Neural cell (in vitro differentiated cells): ENCODE data around the gene XKR3. TPM values are rescaled to one million over a fixed set of nuclear protein-coding genes. Genes with fewer than 3 reads are reported as not detected.

Experiments
- H2AFZ ChIP-seq: fragments of 200-600, 300-800 bp; sonication (generic), shearing (Covaris generic); 2 replicates; pipeline ENCODE4 v1.6.0; 2014; ENCODE audit warnings: low read depth, mild to moderate bottlenecking, antibody characterized with exemption, low read length, moderate library complexity
- H3F3A ChIP-seq: fragments of 200-600 bp; shearing (Covaris generic); 2 replicates; pipeline ENCODE4 v1.6.1; 2016; ENCODE audit warnings: mild to moderate bottlenecking, moderate library complexity, mixed read lengths, antibody characterized with exemption, low read length; ENCODE audit not compliant: insufficient read depth, poor library complexity, severe bottlenecking
- H3K27ac ChIP-seq: fragments of 200-600, 300-800 bp; sonication (generic), shearing (Covaris generic); 2 replicates; pipeline ENCODE4 v1.5.1; 2014; ENCODE audit warnings: mild to moderate bottlenecking, low read length, moderate library complexity
- H3K27me3 ChIP-seq: fragments of 300-800, 200-600 bp; sonication (generic), shearing (Covaris generic); 2 replicates; pipeline ENCODE4 v1.6.0; 2014; ENCODE audit warnings: mild to moderate bottlenecking, low read depth, low read length, moderate library complexity; ENCODE audit not compliant: insufficient read depth
- H3K36me3 ChIP-seq: fragments of 300-800, 200-600 bp; sonication (generic), shearing (Covaris generic); 2 replicates; pipeline ENCODE4 v1.5.1; 2014; ENCODE audit warnings: mild to moderate bottlenecking, antibody characterized with exemption, low read length, moderate library complexity; ENCODE audit not compliant: insufficient read depth
- H3K4me2 ChIP-seq: fragments of 300-800, 200-600 bp; sonication (generic), shearing (Covaris generic); 2 replicates; pipeline ENCODE4 v1.6.0; 2014; ENCODE audit warnings: mild to moderate bottlenecking, low read length
- H3K4me3 ChIP-seq: fragments of 300-800, 200-600 bp; sonication (generic), shearing (Covaris generic); 2 replicates; pipeline ENCODE4 v1.5.1; 2014; ENCODE audit warnings: mild to moderate bottlenecking, low read length, moderate library complexity
- H3K79me2 ChIP-seq: fragments of 200-600 bp; shearing (Covaris generic); replicated peaks from 2 replicates; pipeline ENCODE4 v1.6.0; 2014; ENCODE audit warnings: mild to moderate bottlenecking, low read length, moderate library complexity; ENCODE audit not compliant: insufficient read depth
- H3K9ac ChIP-seq: fragments of 300-800, 200-600 bp; sonication (generic), shearing (Covaris generic); 2 replicates; pipeline ENCODE4 v1.6.1; 2016; ENCODE audit warnings: mild to moderate bottlenecking, low read length, mixed read lengths
- H3K9me2 ChIP-seq: fragments of 200-600 bp; shearing (Covaris generic); 2 replicates; pipeline ENCODE4 v1.6.1; 2016; ENCODE audit warnings: mild to moderate bottlenecking, low read length, mixed read lengths; ENCODE audit not compliant: insufficient read depth
- H3K9me3 ChIP-seq: fragments of 200-600, 300-800 bp; sonication (generic), shearing (Covaris generic); 2 replicates; pipeline ENCODE4 v1.6.1; 2016; ENCODE audit warnings: mild to moderate bottlenecking, mixed run types, low read length, moderate library complexity, mixed read lengths
- H4K20me1 ChIP-seq: fragments of 200-600 bp; shearing (Covaris generic); 2 replicates; pipeline ENCODE4 v1.6.1; 2016; ENCODE audit warnings: mild to moderate bottlenecking, mixed run types; ENCODE audit not compliant: insufficient read depth
- CTCF ChIP-seq: fragments of 450-650 bp; IDR thresholded peaks from 2 replicates; pipeline ENCODE4 v1.5.1; 2014; ENCODE audit warnings: antibody characterized with exemption, mild to moderate bottlenecking, moderate library complexity; ENCODE audit not compliant: poor library complexity, severe bottlenecking
- EP300 ChIP-seq: fragments of 450-650 bp; conservative IDR thresholded peaks from 2 replicates; pipeline ENCODE4 v1.6.1; 2014; ENCODE audit warnings: antibody characterized with exemption, mild to moderate bottlenecking, moderate library complexity; ENCODE audit not compliant: poor library complexity, severe bottlenecking
- EZH2 ChIP-seq: fragments of 200-600, 300-800 bp; shearing (Covaris generic), sonication (generic); IDR thresholded peaks from 2 replicates; pipeline ENCODE4 v1.6.1; 2014; ENCODE audit warnings: antibody characterized with exemption, low read length, borderline replicate concordance, mild to moderate bottlenecking; ENCODE audit not compliant: insufficient read depth, poor library complexity, severe bottlenecking
- MXI1 ChIP-seq: fragments of 450-650 bp; conservative IDR thresholded peaks from 2 replicates; pipeline ENCODE4 v1.6.1; 2014; ENCODE audit warnings: antibody characterized with exemption, mild to moderate bottlenecking; ENCODE audit not compliant: poor library complexity, severe bottlenecking
- POLR2AphosphoS5 ChIP-seq: IDR thresholded peaks from 2 replicates; pipeline ENCODE4 v1.6.1; 2012
- RAD21 ChIP-seq: fragments of 450-650 bp; conservative IDR thresholded peaks from 2 replicates; pipeline ENCODE4 v1.6.1; 2014; ENCODE audit warnings: antibody characterized with exemption, mild to moderate bottlenecking, moderate library complexity
- REST ChIP-seq: IDR thresholded peaks from 2 replicates; pipeline ENCODE4 v1.6.1; 2012; ENCODE audit warnings: borderline replicate concordance
- SMC3 ChIP-seq: fragments of 450-650 bp; conservative IDR thresholded peaks from 2 replicates; pipeline ENCODE4 v1.6.1; 2014; ENCODE audit warnings: antibody characterized with exemption, mild to moderate bottlenecking, moderate library complexity; ENCODE audit not compliant: poor library complexity
- TAF1 ChIP-seq: IDR thresholded peaks from 2 replicates; pipeline ENCODE4 v1.6.1; 2012; ENCODE audit warnings: low read depth
- polyA plus RNA-seq: library from polyadenylated mRNA; depleted of rRNA; stranded (reverse); fragments of >200 nt; gene quantifications from 2 replicates; pipeline ENCODE4 v1.2.3, GENCODE V29; 2014

The XKR3 gene
- polyA plus RNA-seq, 1 donor from 2014 or later, result not detected

- H2AFZ ChIP-seq, result no peak overlapping the region
These were observed 6.0 kb upstream of the XKR3 start for GRCh38 chr22:16831257-16831656.

DNA sequence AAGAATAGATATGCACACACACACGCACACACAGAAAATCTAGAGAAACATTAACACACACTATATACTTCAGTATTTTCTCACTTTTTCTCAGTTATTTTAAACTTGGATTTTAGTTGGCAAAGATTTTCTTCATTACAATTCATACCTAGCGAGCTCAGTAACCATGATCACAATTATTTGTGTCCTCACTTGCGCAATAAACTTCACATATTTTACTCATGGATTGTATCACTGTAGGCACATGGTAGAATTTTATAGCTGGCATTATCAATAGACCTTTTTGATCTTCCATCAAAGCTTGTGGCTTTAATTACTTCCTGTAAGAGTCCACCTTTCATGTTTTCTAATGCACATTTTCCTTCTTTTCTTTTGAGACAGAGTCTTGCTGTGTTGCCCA lies 4.8 kb upstream of the XKR3 start:
- no peaks in the 10 kb centered on the region for H3K79me2 ChIP-seq
- no peaks in the 10 kb centered on the region for H3K9me3 ChIP-seq
- H3K4me3 ChIP-seq, result no peak overlapping the region
- H3K9ac ChIP-seq, result no peak overlapping the region
- H3K9me2 ChIP-seq, result no peaks in the 10 kb centered on the region
- H3K4me2 ChIP-seq, result no peak overlapping the region
- H2AFZ ChIP-seq, result no peak overlapping the region
- no peaks in the 10 kb centered on the region for H3K36me3 ChIP-seq
- H3K27me3 ChIP-seq, result no peaks in the 10 kb centered on the region
- H4K20me1 ChIP-seq, result no peaks in the 10 kb centered on the region
- H3K27ac ChIP-seq, result no peak overlapping the region
- no peaks in the 10 kb centered on the region for H3F3A ChIP-seq
- TF ChIP-seq EZH2, result no peak
- no peak for TF ChIP-seq RAD21
- no peak for TF ChIP-seq REST
- TF ChIP-seq EP300, result no peak
- TF ChIP-seq MXI1, result no peak
- TF ChIP-seq CTCF, result no peak

More at GRCh38 chr22:16831257-16831656, 6.0 kb upstream of the XKR3 start:
- H3K9me3 ChIP-seq, result no peaks in the 10 kb centered on the region
- H3K4me3 ChIP-seq, result no peak overlapping the region
- H3K4me2 ChIP-seq, result no peak overlapping the region
- no peaks in the 10 kb centered on the region for H4K20me1 ChIP-seq
- no peaks in the 10 kb centered on the region for H3K27me3 ChIP-seq
- H3K27ac ChIP-seq, result no peak overlapping the region
- TF ChIP-seq CTCF (no peak), TAF1 (no peak), SMC3 (no peak), RAD21 (no peak), POLR2AphosphoS5 (no peak), EZH2 (no peak), REST (no peak), MXI1 (no peak), EP300 (no peak)
- H3F3A ChIP-seq, result no peaks in the 10 kb centered on the region
- H3K36me3 ChIP-seq, result no peaks in the 10 kb centered on the region
- H3K9ac ChIP-seq, result no peak overlapping the region
- no peaks in the 10 kb centered on the region for H3K79me2 ChIP-seq
- no peaks in the 10 kb centered on the region for H3K9me2 ChIP-seq
